GM23248 (cell line): Measurements from ENCODE around the gene CEP126. TPM values are rescaled to one million over a fixed set of nuclear protein-coding genes. Genes with fewer than 3 reads are reported as not detected.

Experiments
- DNase-seq: peaks from one replicate; pipeline ENCODE4 v3.0.0-alpha.2; 2015
- H2AFZ ChIP-seq: fragments of 200-600 bp; sonication (generic); 2 replicates; pipeline ENCODE4 v1.6.1; 2016; ENCODE audit warnings: antibody characterized with exemption
- H3F3A ChIP-seq: fragments of 200-600 bp; sonication (generic); 2 replicates; pipeline ENCODE4 v1.6.1; 2016; ENCODE audit warnings: mild to moderate bottlenecking, antibody characterized with exemption, mixed run types; ENCODE audit not compliant: insufficient read depth
- H3K27ac ChIP-seq: fragments of 200-600 bp; sonication (generic); 2 replicates; pipeline ENCODE4 v1.5.1; 2016; ENCODE audit warnings: mild to moderate bottlenecking
- H3K27me3 ChIP-seq: fragments of 200-600 bp; sonication (generic); replicated peaks from 2 replicates; pipeline ENCODE4 v1.6.1; 2016; ENCODE audit warnings: mild to moderate bottlenecking; ENCODE audit not compliant: insufficient read depth
- H3K36me3 ChIP-seq: fragments of 200-600 bp; sonication (generic); 2 replicates; pipeline ENCODE4 v1.6.1; 2016; ENCODE audit warnings: low read depth, mild to moderate bottlenecking
- H3K4me1 ChIP-seq: fragments of 200-600 bp; sonication (generic); 2 replicates; pipeline ENCODE4 v1.6.1; 2016; ENCODE audit warnings: mild to moderate bottlenecking; ENCODE audit not compliant: insufficient read depth
- H3K4me2 ChIP-seq: fragments of 200-600 bp; sonication (generic); one replicate; pipeline ENCODE4 v1.6.1; 2016; ENCODE audit warnings: mild to moderate bottlenecking; ENCODE audit not compliant: unreplicated experiment
- H3K4me3 ChIP-seq: fragments of 200-600 bp; sonication (generic); 2 replicates; pipeline ENCODE4 v1.5.1; 2016; ENCODE audit warnings: mild to moderate bottlenecking
- H3K79me2 ChIP-seq: fragments of 200-600 bp; sonication (generic); 2 replicates; pipeline ENCODE4 v1.6.1; 2016; ENCODE audit warnings: mild to moderate bottlenecking; ENCODE audit not compliant: insufficient read depth
- H3K9ac ChIP-seq: fragments of 200-600 bp; sonication (generic); 2 replicates; pipeline ENCODE4 v1.6.1; 2016; ENCODE audit warnings: mild to moderate bottlenecking
- H3K9me2 ChIP-seq: fragments of 200-600 bp; sonication (generic); 2 replicates; pipeline ENCODE4 v1.6.1; 2016; ENCODE audit warnings: mixed run types, mild to moderate bottlenecking, moderate library complexity; ENCODE audit not compliant: insufficient read depth
- H3K9me3 ChIP-seq: fragments of 200-600 bp; sonication (generic); one replicate; pipeline ENCODE4 v1.6.1; 2017; ENCODE audit warnings: low read depth
- H4K20me1 ChIP-seq: fragments of 200-600 bp; sonication (generic); 2 replicates; pipeline ENCODE4 v1.6.0; 2016; ENCODE audit not compliant: insufficient read depth
- EZH2 ChIP-seq: fragments of 200-600 bp; sonication (generic); IDR thresholded peaks from 2 replicates; pipeline ENCODE4 v1.6.1; 2018; ENCODE audit warnings: antibody characterized with exemption, mild to moderate bottlenecking; ENCODE audit not compliant: insufficient read depth, poor library complexity, severe bottlenecking
- EZH2phosphoT487 ChIP-seq: fragments of 200-600 bp; sonication (generic); IDR thresholded peaks from 2 replicates; pipeline ENCODE4 v1.6.1; 2018; ENCODE audit warnings: antibody characterized with exemption, moderate library complexity, mild to moderate bottlenecking, low read depth; ENCODE audit not compliant: insufficient read depth
- WGBS, 2 experiments: methylation state at CpG; one replicate each; pipeline ENCODE4 v1.1.6; 2015 to 2017; ENCODE audit warnings: low lambda C conversion rate in 2 of 2, low coverage in 1 of 2; ENCODE audit errors: missing lambda C conversion rate in 2 of 2; 5-methylcytosine and 5-hydroxymethylcytosine counted together
- in situ Hi-C: fragments of 300-500 bp; cut with MboI; formaldehyde crosslinking; loops from 2 replicates; pipeline ENCODE4 v1.15.0; 2020
- polyA plus RNA-seq: library from polyadenylated mRNA; unstranded; fragments of >200 nt; fragmentation: Nextera tagmentation; extraction: Ambion mirVana; gene quantifications from 2 replicates; pipeline ENCODE4 v1.2.1, GENCODE V29; 2016
- total RNA-seq: library from RNA; depleted of rRNA; stranded (reverse); fragments of >200 nt; shearing (Covaris generic); gene quantifications from 2 replicates; pipeline ENCODE4 v1.2.3, GENCODE V29; 2014

The CEP126 gene
- total and polyA plus RNA-seq, 2 experiments from 2014 or later: 2.9 to 3.5 TPM

DNA sequence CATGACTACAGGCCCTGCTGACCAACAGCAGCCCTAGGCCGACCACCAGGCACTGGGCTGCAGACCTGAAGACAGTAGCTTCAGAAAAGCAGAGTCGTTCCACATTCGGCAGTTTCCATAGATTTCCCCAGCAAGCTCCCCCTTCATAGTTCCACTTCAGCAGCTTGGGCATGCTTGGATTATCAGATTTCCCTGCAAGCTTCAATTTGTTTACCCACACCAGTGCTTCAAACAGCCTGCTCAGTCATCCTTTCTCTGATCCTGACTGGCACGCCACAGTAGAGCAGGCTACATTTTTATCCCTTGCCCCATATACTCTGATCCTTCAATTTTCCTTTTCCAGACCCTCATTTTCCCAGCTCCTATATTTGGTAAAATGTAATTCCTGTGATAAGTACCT is 81.3 kb downstream of the CEP126 start:
- DNase-seq: no peak
- Histone ChIP-seq H3F3A (no peaks in the 10 kb centered on the region), H2AFZ (no peak overlapping the region), H3K9ac (no peak overlapping the region), H3K79me2 (no peaks in the 10 kb centered on the region), H3K9me2 (no peaks in the 10 kb centered on the region), H3K36me3 (no peaks in the 10 kb centered on the region), H3K27me3 (no peaks in the 10 kb centered on the region), H3K4me2 (no peak overlapping the region), H3K4me1 (no peaks in the 10 kb centered on the region), H3K27ac (no peak overlapping the region), H3K4me3 (no peak overlapping the region), H4K20me1 (no peaks in the 10 kb centered on the region), H3K9me3 (no peaks in the 10 kb centered on the region)
- 94 to 96% methylated on average over 4 of the region's 4 CpGs for WGBS, 2 experiments
- in situ Hi-C loops: no loop called here
- no peak for TF ChIP-seq EZH2phosphoT487
- no peak for TF ChIP-seq EZH2

DNA sequence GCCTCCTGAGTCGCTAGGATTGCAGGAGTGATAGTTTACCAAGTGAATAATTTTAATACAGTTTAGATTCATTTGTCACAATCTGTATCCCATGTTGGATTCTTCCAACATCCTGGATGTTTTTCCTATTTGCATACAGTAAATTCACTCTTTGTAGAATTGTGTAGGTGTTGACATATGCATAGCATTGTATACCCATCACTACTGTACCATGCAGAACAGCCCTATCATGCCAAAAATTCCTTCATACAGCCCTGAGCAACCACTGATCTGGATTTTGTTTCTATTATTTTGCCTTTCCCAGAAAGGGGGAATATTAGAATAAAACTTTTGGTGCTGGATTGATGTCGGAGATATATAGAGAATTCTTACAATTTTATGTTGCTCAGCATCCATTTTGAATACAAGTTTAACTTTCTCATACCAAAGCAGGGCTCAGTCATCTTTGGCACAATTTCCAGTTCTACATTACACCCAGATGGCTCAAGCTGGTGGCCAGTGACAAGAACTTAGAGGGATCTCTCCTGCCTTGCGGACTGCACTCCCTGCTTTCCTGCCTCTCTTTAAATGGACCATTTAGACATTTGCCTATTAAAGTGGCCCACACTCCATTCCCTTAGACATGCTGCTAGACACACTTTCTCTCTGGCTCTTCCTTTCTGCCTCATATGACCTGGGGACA is 87.0 kb downstream of the CEP126 start:
- H4K20me1 ChIP-seq: no peaks in the 10 kb centered on the region
- H2AFZ ChIP-seq: no peak overlapping the region
- in situ Hi-C loops: loop anchor here (25.0 kb wide), 1 partner anchor 564 kb away; no protein-coding TSS in a partner anchor
- no peaks in the 10 kb centered on the region for H3K79me2 ChIP-seq
- no peak overlapping the region for H3K27ac ChIP-seq
- no peaks in the 10 kb centered on the region for H3K9me2 ChIP-seq
- H3K4me1 ChIP-seq: no peaks in the 10 kb centered on the region
- 82 to 87% methylated on average over 3 of the region's 3 CpGs for WGBS, 2 experiments
- no peak overlapping the region for H3K4me3 ChIP-seq
- peak; percentile 19 for DNase-seq
- H3F3A ChIP-seq: no peaks in the 10 kb centered on the region
- no peak overlapping the region for H3K9ac ChIP-seq
- no peaks in the 10 kb centered on the region for H3K36me3 ChIP-seq
- no peaks in the 10 kb centered on the region for H3K27me3 ChIP-seq
- no peaks in the 10 kb centered on the region for H3K9me3 ChIP-seq
- no peak overlapping the region for H3K4me2 ChIP-seq
- TF ChIP-seq EZH2phosphoT487: no peak
- no peak for TF ChIP-seq EZH2

DNA sequence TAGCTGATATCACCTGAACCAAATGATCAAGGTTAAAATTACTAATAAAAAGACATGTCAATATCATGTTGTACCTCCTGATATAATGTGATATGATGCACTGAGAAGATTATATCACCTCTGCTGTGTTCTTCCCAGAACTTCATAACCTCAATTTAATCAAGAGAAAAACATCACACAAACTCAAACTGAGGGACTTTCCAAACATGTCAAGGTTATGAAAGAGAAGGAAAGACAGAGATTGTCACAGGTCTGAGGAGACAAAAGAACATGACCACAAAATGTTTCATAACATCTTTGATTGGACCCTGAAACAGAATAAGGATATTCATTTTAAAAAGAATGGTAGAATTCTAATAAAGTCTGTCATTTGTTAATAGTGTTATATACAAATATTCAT is 89.4 kb downstream of the CEP126 start:
- no peak for DNase-seq
- in situ Hi-C loops: loop anchor here (25.0 kb wide), 1 partner anchor 567 kb away; no protein-coding TSS in a partner anchor
- H3K4me1 ChIP-seq: 0 out of 2 replicates have a peak, but pooled peaks cover 5% of the 10 kb centered on the region
- H2AFZ ChIP-seq: no peak overlapping the region
- no peaks in the 10 kb centered on the region for H3K9me2 ChIP-seq
- H3K79me2 ChIP-seq: no peaks in the 10 kb centered on the region
- H3K27ac ChIP-seq: no peak overlapping the region
- H3K36me3 ChIP-seq: no peaks in the 10 kb centered on the region
- no peaks in the 10 kb centered on the region for H3K27me3 ChIP-seq
- TF ChIP-seq EZH2 (no peak), EZH2phosphoT487 (no peak)
- no peaks in the 10 kb centered on the region for H3F3A ChIP-seq
- no peak overlapping the region for H3K4me3 ChIP-seq
- no peaks in the 10 kb centered on the region for H4K20me1 ChIP-seq
- no peak overlapping the region for H3K4me2 ChIP-seq
- H3K9ac ChIP-seq: no peak overlapping the region
- H3K9me3 ChIP-seq: no peaks in the 10 kb centered on the region

DNA sequence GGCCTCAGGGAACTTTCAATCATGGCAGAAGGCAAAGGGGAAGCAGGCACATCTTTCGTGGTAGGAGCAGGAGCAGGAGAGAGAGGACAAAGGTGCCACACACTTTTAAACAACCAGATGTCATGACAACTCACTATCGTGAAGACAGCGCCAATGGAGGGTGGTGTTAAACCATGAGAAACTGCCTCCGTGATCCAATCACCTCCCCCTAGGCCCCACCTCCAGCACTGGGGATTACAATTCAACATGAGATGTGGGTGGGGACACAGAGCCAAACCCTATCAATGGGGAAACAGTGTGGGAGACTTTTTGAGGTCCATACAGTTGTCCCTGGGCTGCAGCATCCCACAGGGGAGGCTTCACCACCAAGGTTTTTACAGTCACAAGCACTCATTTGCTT is 90.5 kb downstream of the CEP126 start:
- H3K4me1 ChIP-seq: peaks cover 11% of the 10 kb centered on the region
- H3K36me3 ChIP-seq: no peaks in the 10 kb centered on the region
- no peaks in the 10 kb centered on the region for H3K27me3 ChIP-seq
- H2AFZ ChIP-seq: no peak overlapping the region
- no peak overlapping the region for H3K9ac ChIP-seq
- no peaks in the 10 kb centered on the region for H3K9me2 ChIP-seq
- no peaks in the 10 kb centered on the region for H3K9me3 ChIP-seq
- no peaks in the 10 kb centered on the region for H4K20me1 ChIP-seq
- no peak overlapping the region for H3K27ac ChIP-seq
- no peak for DNase-seq
- H3K4me3 ChIP-seq: no peak overlapping the region
- WGBS, 2 experiments: 87 to 88% methylated on average over 4 of the region's 4 CpGs
- in situ Hi-C loops: loop anchor here (25.0 kb wide), 1 partner anchor 568 kb away; no protein-coding TSS in a partner anchor
- H3F3A ChIP-seq: no peaks in the 10 kb centered on the region
- H3K4me2 ChIP-seq: no peak overlapping the region
- no peaks in the 10 kb centered on the region for H3K79me2 ChIP-seq
- TF ChIP-seq EZH2phosphoT487 (no peak), EZH2 (no peak)
